GM23338 (cell line): ENCODE data around the gene BPI. TPM values are rescaled to one million over a fixed set of nuclear protein-coding genes. Genes with fewer than 3 reads are reported as not detected.

Experiments used
- ATAC-seq: fragments of 200-7000 bp; cut with Tn5 transposase; 3 replicates; pipeline ENCODE4 v1.9.1; 2020
- DNase-seq: peaks from one replicate; pipeline ENCODE4 v3.0.0-alpha.2; 2015; ENCODE audit warnings: low spot score
- H2AFZ ChIP-seq: fragments of 200-600 bp; sonication (generic); 2 replicates; pipeline ENCODE4 v1.8.0; 2016; ENCODE audit warnings: antibody characterized with exemption, mild to moderate bottlenecking, moderate library complexity
- H3F3A ChIP-seq: fragments of 200-600 bp; sonication (generic); replicated peaks from 2 replicates; pipeline ENCODE4 v1.8.0; 2017; ENCODE audit warnings: antibody characterized with exemption, mixed run types, low read depth
- H3K27ac ChIP-seq: fragments of 200-600 bp; sonication (generic); 2 replicates; pipeline ENCODE4 v1.6.1; 2016; ENCODE audit warnings: low read depth
- H3K27me3 ChIP-seq: fragments of 200-600 bp; sonication (generic); 2 replicates; pipeline ENCODE4 v1.8.0; 2016; ENCODE audit warnings: mild to moderate bottlenecking, mixed run types, moderate library complexity; ENCODE audit not compliant: insufficient read depth
- H3K36me3 ChIP-seq: fragments of 200-600 bp; sonication (generic); 2 replicates; pipeline ENCODE4 v1.8.0; 2016; ENCODE audit warnings: mild to moderate bottlenecking; ENCODE audit not compliant: insufficient read depth
- H3K4me1 ChIP-seq: fragments of 200-600 bp; sonication (generic); 2 replicates; pipeline ENCODE4 v1.8.0; 2016; ENCODE audit warnings: mild to moderate bottlenecking, moderate library complexity; ENCODE audit not compliant: insufficient read depth
- H3K4me2 ChIP-seq: fragments of 200-600 bp; sonication (generic); 2 replicates; pipeline ENCODE4 v1.7.1; 2017; ENCODE audit warnings: mixed run types
- H3K4me3 ChIP-seq: fragments of 200-600 bp; sonication (generic); 2 replicates; pipeline ENCODE4 v1.6.1; 2016; ENCODE audit warnings: mixed run types
- H3K79me2 ChIP-seq: fragments of 200-600 bp; sonication (generic); replicated peaks from 2 replicates; pipeline ENCODE4 v1.8.0; 2017; ENCODE audit warnings: mild to moderate bottlenecking; ENCODE audit not compliant: insufficient read depth
- H3K9me2 ChIP-seq: fragments of 200-600 bp; sonication (generic); 2 replicates; pipeline ENCODE4 v1.8.0; 2017; ENCODE audit not compliant: insufficient read depth
- H4K20me1 ChIP-seq: fragments of 200-600 bp; sonication (generic); replicated peaks from 2 replicates; pipeline ENCODE4 v1.8.0; 2017; ENCODE audit warnings: mild to moderate bottlenecking; ENCODE audit not compliant: insufficient read depth
- H3K27ac Mint-ChIP-seq: 2 replicates; pipeline ENCODE4 v1.8.0; 2020; ENCODE audit warnings: inconsistent platforms, mild to moderate bottlenecking, moderate library complexity, mixed read lengths
- H3K27me3 Mint-ChIP-seq: 3 replicates; pipeline ENCODE4 v1.8.0; 2022; ENCODE audit warnings: low read depth, mild to moderate bottlenecking, moderate library complexity, mixed read lengths, inconsistent platforms; ENCODE audit not compliant: insufficient read depth, poor library complexity
- H3K36me3 Mint-ChIP-seq: 3 replicates; pipeline ENCODE4 v1.8.0; 2021; ENCODE audit warnings: low read depth, mild to moderate bottlenecking, inconsistent platforms, moderate library complexity, mixed read lengths
- H3K4me1 Mint-ChIP-seq: 3 replicates; pipeline ENCODE4 v1.8.0; 2020; ENCODE audit warnings: mild to moderate bottlenecking, inconsistent platforms, mixed read lengths
- H3K4me3 Mint-ChIP-seq: 3 replicates; pipeline ENCODE4 v1.8.0; 2021; ENCODE audit warnings: moderate library complexity, mild to moderate bottlenecking, inconsistent platforms, mixed read lengths
- H3K9me3 Mint-ChIP-seq: 3 replicates; pipeline ENCODE4 v1.8.0; 2020; ENCODE audit warnings: moderate library complexity, mild to moderate bottlenecking, inconsistent platforms, mixed read lengths
- CREB1 ChIP-seq: fragments of 250-450 bp; sonication (Bioruptor Pico); IDR thresholded peaks from 2 replicates; pipeline ENCODE4 v1.5.0; 2020; ENCODE audit warnings: low read depth, mild to moderate bottlenecking, moderate library complexity
- EZH2 ChIP-seq: fragments of 200-600 bp; sonication (generic); IDR thresholded peaks from one replicate; pipeline ENCODE4 v1.8.0; 2017; ENCODE audit warnings: antibody characterized with exemption, mild to moderate bottlenecking, low read depth; ENCODE audit not compliant: unreplicated experiment
- EZH2phosphoT487 ChIP-seq: fragments of 200-600 bp; sonication (generic); IDR thresholded peaks from one replicate; pipeline ENCODE4 v1.8.1; 2018; ENCODE audit warnings: antibody characterized with exemption; ENCODE audit not compliant: unreplicated experiment
- JUNB ChIP-seq: IDR thresholded peaks from one replicate; pipeline ENCODE4 v1.6.1; 2016; ENCODE audit warnings: antibody characterized with exemption; ENCODE audit not compliant: unreplicated experiment
- NANOG ChIP-seq: IDR thresholded peaks from 2 replicates; pipeline ENCODE4 v1.6.1; 2016; ENCODE audit warnings: antibody characterized with exemption, borderline replicate concordance
- POLR2AphosphoS5 ChIP-seq: IDR thresholded peaks from 2 replicates; pipeline ENCODE4 v1.6.1; 2016; ENCODE audit warnings: antibody characterized with exemption, low read depth
- STAT1 ChIP-seq: IDR thresholded peaks from one replicate; pipeline ENCODE4 v1.6.1; 2016; ENCODE audit warnings: antibody characterized with exemption; ENCODE audit not compliant: unreplicated experiment
- ZNF114 ChIP-seq: fragments of 250-450 bp; sonication (Bioruptor Pico); IDR thresholded peaks from 2 replicates; pipeline ENCODE4 v1.5.0; 2020; ENCODE audit warnings: mild to moderate bottlenecking, moderate library complexity
- ZNF331 ChIP-seq: fragments of 250-450 bp; sonication (Bioruptor Pico); IDR thresholded peaks from 2 replicates; pipeline ENCODE4 v1.5.0; 2020; ENCODE audit warnings: low read depth, mild to moderate bottlenecking, moderate library complexity
- polyA plus RNA-seq: library from polyadenylated mRNA; unstranded; fragments of >200 nt; fragmentation: Nextera tagmentation; extraction: Ambion mirVana; gene quantifications from 2 replicates; pipeline ENCODE4 v1.2.1, GENCODE V29; 2016
- total RNA-seq: library from RNA; depleted of rRNA; stranded (reverse); fragments of >200 nt; shearing (Covaris generic); gene quantifications from 2 replicates; pipeline ENCODE4 v1.2.3, GENCODE V29; 2014
- TF ChIP-seq, protein P1 (sequence below): fragments of 250-450 bp; sonication (Bioruptor Pico); IDR thresholded peaks from 2 replicates; pipeline ENCODE4 v1.5.0; 2020; ENCODE audit warnings: mild to moderate bottlenecking, moderate library complexity
- TF ChIP-seq, protein P2 (sequence below): IDR thresholded peaks from 2 replicates; pipeline ENCODE4 v1.6.1; 2016; ENCODE audit warnings: antibody characterized with exemption
- TF ChIP-seq, protein P3 (sequence below), 2 experiments: fragments of 200-600 bp in 1 of 2; sonication (generic) in 1 of 2; conservative IDR thresholded peaks; 2 replicates each; pipeline versions ENCODE4 v1.5.1 to v1.6.1; 2016 to 2017; ENCODE audit warnings: antibody characterized with exemption in 2 of 2, low read depth in 2 of 2, mild to moderate bottlenecking in 2 of 2, moderate library complexity in 1 of 2
- TF ChIP-seq, protein P4 (sequence below): IDR thresholded peaks from one replicate; pipeline ENCODE4 v1.6.1; 2018; ENCODE audit warnings: antibody characterized with exemption; ENCODE audit not compliant: unreplicated experiment

BPI gene
- total and polyA plus RNA-seq, 2 experiments from 2014 or later = not detected

DNA sequence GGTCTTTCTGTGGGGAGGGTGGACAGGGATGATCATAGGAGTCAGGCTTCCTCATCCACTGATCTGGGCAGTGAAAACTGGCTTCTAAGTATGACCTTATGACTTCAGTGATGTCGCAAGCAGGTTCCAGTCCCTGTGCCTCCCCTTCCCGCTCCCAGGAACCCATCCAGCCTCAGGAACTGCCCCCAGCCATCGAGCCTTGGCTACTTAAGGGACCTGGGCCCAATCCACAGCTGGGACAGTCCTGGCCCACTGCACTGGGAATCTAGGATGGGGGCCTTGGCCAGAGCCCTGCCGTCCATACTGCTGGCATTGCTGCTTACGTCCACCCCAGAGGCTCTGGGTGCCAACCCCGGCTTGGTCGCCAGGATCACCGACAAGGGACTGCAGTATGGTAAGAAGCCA lies 42.3 kb downstream of the BPI start, which contains the start of gene LBP:
Gene LBP (plus strand): TSS at position 236 of the 405 bp plus-strand sequence. CDS start 35 bp downstream, at position 271.
- H3K9me3 Mint-ChIP-seq = no peaks in the 10 kb centered on the region
- Histone ChIP-seq H2AFZ (peak within 1 kb of the TSS; percentile 86; the same call in 1 of the 2 replicates), H3K27ac (no peak within 1 kb of the TSS), H3K9me2 (no peaks in the 10 kb centered on the region), H3K4me3 (no peak within 1 kb of the TSS), H3K4me1 (peaks cover 26% of the 10 kb centered on the region), H3K27me3 (no peaks in the 10 kb centered on the region), H3K79me2 (no peaks in the 10 kb centered on the region), H3K4me2 (no peak within 1 kb of the TSS), H3F3A (peaks cover 17% of the 10 kb centered on the region), H3K36me3 (no peaks in the 10 kb centered on the region), H4K20me1 (no peaks in the 10 kb centered on the region)
- no peak for DNase-seq
- TF ChIP-seq, protein P1, sequence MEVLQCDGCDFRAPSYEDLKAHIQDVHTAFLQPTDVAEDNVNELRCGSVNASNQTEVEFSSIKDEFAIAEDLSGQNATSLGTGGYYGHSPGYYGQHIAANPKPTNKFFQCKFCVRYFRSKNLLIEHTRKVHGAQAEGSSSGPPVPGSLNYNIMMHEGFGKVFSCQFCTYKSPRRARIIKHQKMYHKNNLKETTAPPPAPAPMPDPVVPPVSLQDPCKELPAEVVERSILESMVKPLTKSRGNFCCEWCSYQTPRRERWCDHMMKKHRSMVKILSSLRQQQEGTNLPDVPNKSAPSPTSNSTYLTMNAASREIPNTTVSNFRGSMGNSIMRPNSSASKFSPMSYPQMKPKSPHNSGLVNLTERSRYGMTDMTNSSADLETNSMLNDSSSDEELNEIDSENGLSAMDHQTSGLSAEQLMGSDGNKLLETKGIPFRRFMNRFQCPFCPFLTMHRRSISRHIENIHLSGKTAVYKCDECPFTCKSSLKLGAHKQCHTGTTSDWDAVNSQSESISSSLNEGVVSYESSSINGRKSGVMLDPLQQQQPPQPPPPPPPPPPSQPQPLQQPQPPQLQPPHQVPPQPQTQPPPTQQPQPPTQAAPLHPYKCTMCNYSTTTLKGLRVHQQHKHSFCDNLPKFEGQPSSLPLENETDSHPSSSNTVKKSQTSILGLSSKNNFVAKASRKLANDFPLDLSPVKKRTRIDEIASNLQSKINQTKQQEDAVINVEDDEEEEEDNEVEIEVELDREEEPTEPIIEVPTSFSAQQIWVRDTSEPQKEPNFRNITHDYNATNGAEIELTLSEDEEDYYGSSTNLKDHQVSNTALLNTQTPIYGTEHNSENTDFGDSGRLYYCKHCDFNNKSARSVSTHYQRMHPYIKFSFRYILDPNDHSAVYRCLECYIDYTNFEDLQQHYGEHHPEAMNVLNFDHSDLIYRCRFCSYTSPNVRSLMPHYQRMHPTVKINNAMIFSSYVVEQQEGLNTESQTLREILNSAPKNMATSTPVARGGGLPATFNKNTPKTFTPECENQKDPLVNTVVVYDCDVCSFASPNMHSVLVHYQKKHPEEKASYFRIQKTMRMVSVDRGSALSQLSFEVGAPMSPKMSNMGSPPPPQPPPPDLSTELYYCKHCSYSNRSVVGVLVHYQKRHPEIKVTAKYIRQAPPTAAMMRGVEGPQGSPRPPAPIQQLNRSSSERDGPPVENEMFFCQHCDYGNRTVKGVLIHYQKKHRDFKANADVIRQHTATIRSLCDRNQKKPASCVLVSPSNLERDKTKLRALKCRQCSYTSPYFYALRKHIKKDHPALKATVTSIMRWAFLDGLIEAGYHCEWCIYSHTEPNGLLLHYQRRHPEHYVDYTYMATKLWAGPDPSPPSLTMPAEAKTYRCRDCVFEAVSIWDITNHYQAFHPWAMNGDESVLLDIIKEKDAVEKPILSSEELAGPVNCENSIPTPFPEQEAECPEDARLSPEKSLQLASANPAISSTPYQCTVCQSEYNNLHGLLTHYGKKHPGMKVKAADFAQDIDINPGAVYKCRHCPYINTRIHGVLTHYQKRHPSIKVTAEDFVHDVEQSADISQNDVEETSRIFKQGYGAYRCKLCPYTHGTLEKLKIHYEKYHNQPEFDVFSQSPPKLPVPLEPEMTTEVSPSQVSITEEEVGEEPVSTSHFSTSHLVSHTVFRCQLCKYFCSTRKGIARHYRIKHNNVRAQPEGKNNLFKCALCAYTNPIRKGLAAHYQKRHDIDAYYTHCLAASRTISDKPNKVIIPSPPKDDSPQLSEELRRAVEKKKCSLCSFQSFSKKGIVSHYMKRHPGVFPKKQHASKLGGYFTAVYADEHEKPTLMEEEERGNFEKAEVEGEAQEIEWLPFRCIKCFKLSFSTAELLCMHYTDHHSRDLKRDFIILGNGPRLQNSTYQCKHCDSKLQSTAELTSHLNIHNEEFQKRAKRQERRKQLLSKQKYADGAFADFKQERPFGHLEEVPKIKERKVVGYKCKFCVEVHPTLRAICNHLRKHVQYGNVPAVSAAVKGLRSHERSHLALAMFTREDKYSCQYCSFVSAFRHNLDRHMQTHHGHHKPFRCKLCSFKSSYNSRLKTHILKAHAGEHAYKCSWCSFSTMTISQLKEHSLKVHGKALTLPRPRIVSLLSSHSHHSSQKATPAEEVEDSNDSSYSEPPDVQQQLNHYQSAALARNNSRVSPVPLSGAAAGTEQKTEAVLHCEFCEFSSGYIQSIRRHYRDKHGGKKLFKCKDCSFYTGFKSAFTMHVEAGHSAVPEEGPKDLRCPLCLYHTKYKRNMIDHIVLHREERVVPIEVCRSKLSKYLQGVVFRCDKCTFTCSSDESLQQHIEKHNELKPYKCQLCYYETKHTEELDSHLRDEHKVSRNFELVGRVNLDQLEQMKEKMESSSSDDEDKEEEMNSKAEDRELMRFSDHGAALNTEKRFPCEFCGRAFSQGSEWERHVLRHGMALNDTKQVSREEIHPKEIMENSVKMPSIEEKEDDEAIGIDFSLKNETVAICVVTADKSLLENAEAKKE = no peak
- TF ChIP-seq ZNF114 (no peak), STAT1 (no peak), EZH2 (no peak), NANOG (no peak), ZNF331 (CRISPR knock-in tag) (no peak), POLR2AphosphoS5 (no peak), EZH2phosphoT487 (no peak), JUNB (no peak), CREB1 (CRISPR knock-in tag) (no peak)
- TF ChIP-seq, protein P2, sequence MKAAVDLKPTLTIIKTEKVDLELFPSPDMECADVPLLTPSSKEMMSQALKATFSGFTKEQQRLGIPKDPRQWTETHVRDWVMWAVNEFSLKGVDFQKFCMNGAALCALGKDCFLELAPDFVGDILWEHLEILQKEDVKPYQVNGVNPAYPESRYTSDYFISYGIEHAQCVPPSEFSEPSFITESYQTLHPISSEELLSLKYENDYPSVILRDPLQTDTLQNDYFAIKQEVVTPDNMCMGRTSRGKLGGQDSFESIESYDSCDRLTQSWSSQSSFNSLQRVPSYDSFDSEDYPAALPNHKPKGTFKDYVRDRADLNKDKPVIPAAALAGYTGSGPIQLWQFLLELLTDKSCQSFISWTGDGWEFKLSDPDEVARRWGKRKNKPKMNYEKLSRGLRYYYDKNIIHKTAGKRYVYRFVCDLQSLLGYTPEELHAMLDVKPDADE = no peak
- TF ChIP-seq, protein P3, sequence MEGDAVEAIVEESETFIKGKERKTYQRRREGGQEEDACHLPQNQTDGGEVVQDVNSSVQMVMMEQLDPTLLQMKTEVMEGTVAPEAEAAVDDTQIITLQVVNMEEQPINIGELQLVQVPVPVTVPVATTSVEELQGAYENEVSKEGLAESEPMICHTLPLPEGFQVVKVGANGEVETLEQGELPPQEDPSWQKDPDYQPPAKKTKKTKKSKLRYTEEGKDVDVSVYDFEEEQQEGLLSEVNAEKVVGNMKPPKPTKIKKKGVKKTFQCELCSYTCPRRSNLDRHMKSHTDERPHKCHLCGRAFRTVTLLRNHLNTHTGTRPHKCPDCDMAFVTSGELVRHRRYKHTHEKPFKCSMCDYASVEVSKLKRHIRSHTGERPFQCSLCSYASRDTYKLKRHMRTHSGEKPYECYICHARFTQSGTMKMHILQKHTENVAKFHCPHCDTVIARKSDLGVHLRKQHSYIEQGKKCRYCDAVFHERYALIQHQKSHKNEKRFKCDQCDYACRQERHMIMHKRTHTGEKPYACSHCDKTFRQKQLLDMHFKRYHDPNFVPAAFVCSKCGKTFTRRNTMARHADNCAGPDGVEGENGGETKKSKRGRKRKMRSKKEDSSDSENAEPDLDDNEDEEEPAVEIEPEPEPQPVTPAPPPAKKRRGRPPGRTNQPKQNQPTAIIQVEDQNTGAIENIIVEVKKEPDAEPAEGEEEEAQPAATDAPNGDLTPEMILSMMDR (conservative IDR thresholded peaks at IDR 0.05; ENCODE audit: low read depth in 2 of 2) = no peak
- TF ChIP-seq, protein P4, sequence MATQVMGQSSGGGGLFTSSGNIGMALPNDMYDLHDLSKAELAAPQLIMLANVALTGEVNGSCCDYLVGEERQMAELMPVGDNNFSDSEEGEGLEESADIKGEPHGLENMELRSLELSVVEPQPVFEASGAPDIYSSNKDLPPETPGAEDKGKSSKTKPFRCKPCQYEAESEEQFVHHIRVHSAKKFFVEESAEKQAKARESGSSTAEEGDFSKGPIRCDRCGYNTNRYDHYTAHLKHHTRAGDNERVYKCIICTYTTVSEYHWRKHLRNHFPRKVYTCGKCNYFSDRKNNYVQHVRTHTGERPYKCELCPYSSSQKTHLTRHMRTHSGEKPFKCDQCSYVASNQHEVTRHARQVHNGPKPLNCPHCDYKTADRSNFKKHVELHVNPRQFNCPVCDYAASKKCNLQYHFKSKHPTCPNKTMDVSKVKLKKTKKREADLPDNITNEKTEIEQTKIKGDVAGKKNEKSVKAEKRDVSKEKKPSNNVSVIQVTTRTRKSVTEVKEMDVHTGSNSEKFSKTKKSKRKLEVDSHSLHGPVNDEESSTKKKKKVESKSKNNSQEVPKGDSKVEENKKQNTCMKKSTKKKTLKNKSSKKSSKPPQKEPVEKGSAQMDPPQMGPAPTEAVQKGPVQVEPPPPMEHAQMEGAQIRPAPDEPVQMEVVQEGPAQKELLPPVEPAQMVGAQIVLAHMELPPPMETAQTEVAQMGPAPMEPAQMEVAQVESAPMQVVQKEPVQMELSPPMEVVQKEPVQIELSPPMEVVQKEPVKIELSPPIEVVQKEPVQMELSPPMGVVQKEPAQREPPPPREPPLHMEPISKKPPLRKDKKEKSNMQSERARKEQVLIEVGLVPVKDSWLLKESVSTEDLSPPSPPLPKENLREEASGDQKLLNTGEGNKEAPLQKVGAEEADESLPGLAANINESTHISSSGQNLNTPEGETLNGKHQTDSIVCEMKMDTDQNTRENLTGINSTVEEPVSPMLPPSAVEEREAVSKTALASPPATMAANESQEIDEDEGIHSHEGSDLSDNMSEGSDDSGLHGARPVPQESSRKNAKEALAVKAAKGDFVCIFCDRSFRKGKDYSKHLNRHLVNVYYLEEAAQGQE = no peak
- H3K36me3 Mint-ChIP-seq = no peaks in the 10 kb centered on the region
- peaks cover 8% of the 10 kb centered on the region for H3K27me3 Mint-ChIP-seq
- peaks cover 30% of the 10 kb centered on the region for H3K4me1 Mint-ChIP-seq
- no peak within 1 kb of the TSS for H3K4me3 Mint-ChIP-seq
- no peak within 1 kb of the TSS; the same call in 1 of the 2 replicates for H3K27ac Mint-ChIP-seq
- ATAC-seq = no peak
